ENCODE measurements around the gene SRGN. TPM values are rescaled to one million over a fixed set of nuclear protein-coding genes. Genes with fewer than 3 reads are reported as not detected.
A peak's percentile ranks its signal among the peaks of the same experiment; 100 is the strongest.

SRGN gene
- total and polyA plus RNA-seq, 7 experiments from 2014 or later, result 66.6 to 748 (median 118) TPM

GRCh38 chr10:69146759-69147158, 58.9 kb downstream of the SRGN start:
- H3K27ac Mint-ChIP-seq, result peak overlapping the region in 1 of 9 donors; percentile 5

GRCh38 chr10:69151984-69152383, 64.1 kb downstream of the SRGN start:
- intact Hi-C loops (cut with micrococcal nuclease), result no loop called here
- no peak overlapping the region for H3K27ac Mint-ChIP-seq
- H3K4me1 Mint-ChIP-seq, result peaks cover 6 to 30% (median 22%) of the 10 kb centered on the region in 7 donors

More at GRCh38 chr10:69146759-69147158, 58.9 kb downstream of the SRGN start:
- Histone ChIP-seq H3K36me3 (ENCODE audit: control insufficient read depth in 2 of 3, insufficient read depth in 3 of 3, low read length in 3 of 3) (no peaks in the 10 kb centered on the region), H3K4me1 (ENCODE audit: control insufficient read depth in 2 of 2, insufficient read depth in 2 of 2, low read length in 2 of 2) (peaks cover 0 to 7% of the 10 kb centered on the region in 2 donors), H3K9me3 (ENCODE audit: control insufficient read depth in 2 of 3, low read length in 3 of 3) (no peaks in the 10 kb centered on the region), H3K27ac (ENCODE audit: low read depth, low read length) (no peak overlapping the region), H3K27me3 (ENCODE audit: control insufficient read depth in 2 of 2, insufficient read depth in 2 of 2, low read length in 2 of 2) (no peaks in the 10 kb centered on the region), H3K4me3 (ENCODE audit: low read length) (no peak overlapping the region)
- ChIA-PET CTCF (no interaction called here), POLR2A (no interaction called here)
- H3K36me3 Mint-ChIP-seq, result peaks cover 0 to 21% (median 9%) of the 10 kb centered on the region in 5 donors
- no peaks in the 10 kb centered on the region for H3K27me3 Mint-ChIP-seq
- H3K4me3 Mint-ChIP-seq, result peak overlapping the region in 1 of 10 donors; percentile 3
- H3K4me1 Mint-ChIP-seq, result peaks cover 23 to 58% (median 54%) of the 10 kb centered on the region in 7 donors
- no peaks in the 10 kb centered on the region for H3K9me3 Mint-ChIP-seq
- intact Hi-C loops (cut with micrococcal nuclease), result no loop called here
- DNase-seq, result peak in 2 of 9 donors; percentile 4 to 11
- ATAC-seq, result no peak

GRCh38 chr10:69153227-69153626, 65.3 kb downstream of the SRGN start:
- Mint-ChIP-seq H3K4me1 (peaks cover 6 to 23% (median 16%) of the 10 kb centered on the region in 7 donors), H3K36me3 (peaks cover 0 to 11% (median 7%) of the 10 kb centered on the region in 5 donors), H3K27me3 (no peaks in the 10 kb centered on the region), H3K27ac (peak overlapping the region in 1 of 9 donors; percentile 12), H3K9me3 (no peaks in the 10 kb centered on the region), H3K4me3 (no peak overlapping the region)
- Histone ChIP-seq H3K4me3 (ENCODE audit: low read length) (no peak overlapping the region), H3K27me3 (ENCODE audit: control insufficient read depth in 2 of 2, insufficient read depth in 2 of 2, low read length in 2 of 2) (no peaks in the 10 kb centered on the region), H3K9me3 (ENCODE audit: control insufficient read depth in 2 of 3, low read length in 3 of 3) (no peaks in the 10 kb centered on the region), H3K27ac (ENCODE audit: low read depth, low read length) (no peak overlapping the region), H3K4me1 (ENCODE audit: control insufficient read depth in 2 of 2, insufficient read depth in 2 of 2, low read length in 2 of 2) (no peaks in the 10 kb centered on the region), H3K36me3 (ENCODE audit: control insufficient read depth in 2 of 3, insufficient read depth in 3 of 3, low read length in 3 of 3) (peaks cover 0 to 19% (median 0%) of the 10 kb centered on the region in 3 experiments)
- ChIA-PET POLR2A (no interaction called here), CTCF (no interaction called here)
- ATAC-seq (no peak), DNase-seq (no peak)
- intact Hi-C loops (cut with micrococcal nuclease), result no loop called here

More at GRCh38 chr10:69151984-69152383, 64.1 kb downstream of the SRGN start:
- no peak overlapping the region for H3K4me3 ChIP-seq (ENCODE audit: low read length)
- H3K9me3 ChIP-seq (ENCODE audit: control insufficient read depth in 2 of 3, low read length in 3 of 3), result no peaks in the 10 kb centered on the region
- CTCF ChIA-PET, result no interaction called here
- peaks cover 0 to 7% (median 6%) of the 10 kb centered on the region in 5 donors for H3K36me3 Mint-ChIP-seq
- no peak for DNase-seq
- H3K4me1 ChIP-seq (ENCODE audit: control insufficient read depth in 2 of 2, insufficient read depth in 2 of 2, low read length in 2 of 2), result peaks cover 0 to under 1% of the 10 kb centered on the region in 2 donors
- H3K27me3 Mint-ChIP-seq, result no peaks in the 10 kb centered on the region
- H3K27ac ChIP-seq (ENCODE audit: low read depth, low read length), result no peak overlapping the region
- no peak for ATAC-seq
- no peak overlapping the region for H3K4me3 Mint-ChIP-seq
- H3K9me3 Mint-ChIP-seq, result no peaks in the 10 kb centered on the region
- H3K36me3 ChIP-seq (ENCODE audit: control insufficient read depth in 2 of 3, insufficient read depth in 3 of 3, low read length in 3 of 3), result peaks cover 0 to 6% (median 0%) of the 10 kb centered on the region in 3 experiments
- POLR2A ChIA-PET, result interaction anchor here (0.7 kb wide), 1 partner anchor 12 kb away, joined by 3 read pairs; no protein-coding TSS in a partner anchor
- no peaks in the 10 kb centered on the region for H3K27me3 ChIP-seq (ENCODE audit: control insufficient read depth in 2 of 2, insufficient read depth in 2 of 2, low read length in 2 of 2)

Other genes starting within 250 kb of the SRGN start
- 10 to 100 TPM; 28.3 to 49.3 (median 47.5) TPM for gene DDX50, start 186.8 kb upstream of the SRGN start, total RNA-seq
- 10 to 100 TPM; 38.6 to 41.6 TPM for gene DDX50, start 186.8 kb upstream of the SRGN start, polyA plus RNA-seq
- 100 to 1,000 TPM in 1 of 5 experiments, 10 to 100 TPM in 4; 43.5 to 101 (median 86.7) TPM for gene DDX21, start 131.9 kb upstream of the SRGN start, total RNA-seq
- gene DDX21, start 131.9 kb upstream of the SRGN start, polyA plus RNA-seq, result 10 to 100 TPM; 15.0 to 15.4 TPM
- gene KIFBP, start 99.3 kb upstream of the SRGN start, total RNA-seq, result 10 to 100 TPM in 3 of 5 experiments, 1 to 10 TPM in 2; 4.5 to 18.1 (median 14.0) TPM
- 1 to 10 TPM; 4.9 TPM for gene KIFBP, start 99.3 kb upstream of the SRGN start, polyA plus RNA-seq
- gene VPS26A, start 36.1 kb downstream of the SRGN start, total RNA-seq, result 10 to 100 TPM; 25.5 to 35.0 (median 29.5) TPM
- gene VPS26A, start 36.1 kb downstream of the SRGN start, polyA plus RNA-seq, result 10 to 100 TPM; 27.4 to 29.1 TPM
- gene SUPV3L1, start 92.1 kb downstream of the SRGN start, total RNA-seq, result 10 to 100 TPM; 39.3 to 63.2 (median 42.1) TPM
- gene SUPV3L1, start 92.1 kb downstream of the SRGN start, polyA plus RNA-seq, result 10 to 100 TPM; 16.5 to 25.2 TPM
- 1 to 10 TPM; 1.9 to 4.8 (median 4.1) TPM for gene HKDC1, start 132.2 kb downstream of the SRGN start, total RNA-seq
- gene HKDC1, start 132.2 kb downstream of the SRGN start, polyA plus RNA-seq, result 10 to 100 TPM in 1 of 2 donors, 1 to 10 TPM in 1; 2.8 to 10.9 TPM
- gene HK1, start 190.4 kb downstream of the SRGN start, total RNA-seq, result 100 to 1,000 TPM in 1 of 5 experiments, 10 to 100 TPM in 4; 60.1 to 144 (median 66.3) TPM
- 100 to 1,000 TPM in 1 of 2 donors, 10 to 100 TPM in 1; 95.5 to 138 TPM for gene HK1, start 190.4 kb downstream of the SRGN start, polyA plus RNA-seq

Data from naive thymus-derived CD4-positive, alpha-beta T cell (primary cell).